Kidney epithelial cell (primary cell): ENCODE results near the gene CMKLR1. TPM values are rescaled to one million over a fixed set of nuclear protein-coding genes. Genes with fewer than 3 reads are reported as not detected.

ENCODE experiments used
- DNase-seq: peaks from one replicate; pipeline ENCODE4 v3.0.0-alpha.2; 2010; ENCODE audit warnings: low read depth
- H3K27me3 ChIP-seq: 2 replicates; pipeline ENCODE4 v1.6.0; 2011; ENCODE audit warnings: low read length; ENCODE audit not compliant: control insufficient read depth, insufficient read depth
- H3K36me3 ChIP-seq: 2 replicates; pipeline ENCODE4 v1.5.1; 2011; ENCODE audit warnings: low read length; ENCODE audit not compliant: control insufficient read depth, insufficient read depth
- H3K4me3 ChIP-seq: 2 replicates; pipeline ENCODE4 v1.5.1; 2011; ENCODE audit warnings: low read depth, mild to moderate bottlenecking, control low read depth, low read length
- total RNA-seq: library from RNA; depleted of rRNA; stranded (reverse); fragments of >200 nt; gene quantifications from 2 replicates; pipeline ENCODE4 v1.2.3, GENCODE V29; 2015
- TF ChIP-seq, protein P1 (sequence below): IDR thresholded peaks from 2 replicates; pipeline ENCODE4 v1.5.1; 2011; ENCODE audit warnings: mild to moderate bottlenecking, moderate library complexity, low read length, control low read depth, inconsistent platforms; ENCODE audit not compliant: insufficient read depth, poor library complexity, severe bottlenecking

The CMKLR1 gene
- total RNA-seq, 1 donor from 2014 or later, result 1.4 TPM

- DNase-seq, result no peak
- TF ChIP-seq, protein P1, sequence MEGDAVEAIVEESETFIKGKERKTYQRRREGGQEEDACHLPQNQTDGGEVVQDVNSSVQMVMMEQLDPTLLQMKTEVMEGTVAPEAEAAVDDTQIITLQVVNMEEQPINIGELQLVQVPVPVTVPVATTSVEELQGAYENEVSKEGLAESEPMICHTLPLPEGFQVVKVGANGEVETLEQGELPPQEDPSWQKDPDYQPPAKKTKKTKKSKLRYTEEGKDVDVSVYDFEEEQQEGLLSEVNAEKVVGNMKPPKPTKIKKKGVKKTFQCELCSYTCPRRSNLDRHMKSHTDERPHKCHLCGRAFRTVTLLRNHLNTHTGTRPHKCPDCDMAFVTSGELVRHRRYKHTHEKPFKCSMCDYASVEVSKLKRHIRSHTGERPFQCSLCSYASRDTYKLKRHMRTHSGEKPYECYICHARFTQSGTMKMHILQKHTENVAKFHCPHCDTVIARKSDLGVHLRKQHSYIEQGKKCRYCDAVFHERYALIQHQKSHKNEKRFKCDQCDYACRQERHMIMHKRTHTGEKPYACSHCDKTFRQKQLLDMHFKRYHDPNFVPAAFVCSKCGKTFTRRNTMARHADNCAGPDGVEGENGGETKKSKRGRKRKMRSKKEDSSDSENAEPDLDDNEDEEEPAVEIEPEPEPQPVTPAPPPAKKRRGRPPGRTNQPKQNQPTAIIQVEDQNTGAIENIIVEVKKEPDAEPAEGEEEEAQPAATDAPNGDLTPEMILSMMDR, result no peak
- no peaks in the 10 kb centered on the region for H3K36me3 ChIP-seq
- H3K27me3 ChIP-seq, result peaks cover 3% of the 10 kb centered on the region
- H3K4me3 ChIP-seq, result no peak overlapping the region
Measured at GRCh38 chr12:108346727-108347710, 7.9 kb upstream of the CMKLR1 start.

DNA sequence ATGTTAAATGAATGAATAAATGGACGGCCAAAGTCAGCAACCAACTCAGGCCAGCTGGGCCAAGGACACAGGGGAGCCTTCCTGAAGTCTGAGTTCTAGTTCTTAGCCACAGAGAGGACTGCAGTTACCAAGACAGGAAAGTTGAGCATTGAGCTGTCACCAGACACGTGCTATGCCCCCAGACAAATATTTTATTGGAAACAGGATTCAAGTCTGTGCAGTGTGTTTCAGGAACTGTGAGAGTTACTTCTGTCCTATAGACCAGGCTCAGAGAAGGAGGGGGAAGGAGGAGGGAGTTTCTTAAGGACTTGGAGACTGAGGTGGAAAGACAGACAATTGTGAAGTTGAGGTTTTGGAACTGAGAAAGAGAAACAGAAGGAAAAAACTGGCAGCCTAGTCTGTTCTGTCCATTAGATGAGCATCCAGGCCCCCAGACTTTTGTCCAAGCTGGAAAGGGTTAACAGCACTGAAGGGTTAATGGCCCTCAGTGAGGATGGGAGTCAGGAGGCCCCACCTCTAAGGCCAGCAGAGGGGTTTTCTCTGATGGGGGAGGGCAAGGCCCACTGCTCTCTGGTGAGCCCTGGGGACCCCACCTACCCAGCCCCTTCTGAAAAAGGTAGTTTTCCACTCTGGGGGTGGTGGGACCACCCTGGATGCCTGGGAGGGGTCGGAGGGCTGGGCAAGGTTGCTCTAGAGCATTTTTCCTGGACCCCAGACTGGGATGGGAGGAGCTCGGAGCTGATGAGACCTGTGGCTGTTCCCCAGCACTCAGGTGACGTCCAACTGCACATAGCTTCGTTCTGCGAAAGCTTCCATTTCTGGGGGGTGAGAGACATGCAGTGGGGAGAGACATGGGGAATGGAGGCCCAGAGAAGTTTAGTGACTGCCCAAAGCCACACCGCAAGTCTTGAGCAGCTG, 6.9 kb upstream of the CMKLR1 start:
- TF ChIP-seq, protein P1, result no peak
- no peak for DNase-seq
- Histone ChIP-seq H3K36me3 (no peaks in the 10 kb centered on the region), H3K27me3 (peaks cover 3% of the 10 kb centered on the region), H3K4me3 (no peak overlapping the region)

DNA sequence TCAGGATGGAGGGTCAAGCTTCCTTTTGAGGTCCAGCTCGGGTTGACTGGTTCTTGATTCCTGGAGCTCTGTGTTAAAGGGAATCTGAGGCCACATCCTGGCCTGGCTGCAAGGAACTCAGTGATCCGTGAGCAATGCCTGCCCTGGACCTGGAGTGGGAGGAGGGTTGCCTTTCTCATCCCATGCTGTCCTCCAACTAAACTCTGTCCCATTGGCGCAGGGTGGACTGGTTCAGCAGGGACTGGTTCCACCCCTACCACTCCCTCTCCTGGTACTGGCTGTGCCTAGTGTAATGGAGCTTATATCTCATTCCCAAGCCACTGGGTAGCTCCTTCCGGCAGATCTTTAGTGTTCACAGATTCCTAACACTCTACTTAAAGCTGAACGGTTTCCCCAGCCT, 3.9 kb upstream of the CMKLR1 start:
- no peak overlapping the region for H3K4me3 ChIP-seq
- DNase-seq, result no peak
- no peaks in the 10 kb centered on the region for H3K36me3 ChIP-seq
- TF ChIP-seq, protein P1, result no peak
- H3K27me3 ChIP-seq, result peaks cover 10% of the 10 kb centered on the region

DNA sequence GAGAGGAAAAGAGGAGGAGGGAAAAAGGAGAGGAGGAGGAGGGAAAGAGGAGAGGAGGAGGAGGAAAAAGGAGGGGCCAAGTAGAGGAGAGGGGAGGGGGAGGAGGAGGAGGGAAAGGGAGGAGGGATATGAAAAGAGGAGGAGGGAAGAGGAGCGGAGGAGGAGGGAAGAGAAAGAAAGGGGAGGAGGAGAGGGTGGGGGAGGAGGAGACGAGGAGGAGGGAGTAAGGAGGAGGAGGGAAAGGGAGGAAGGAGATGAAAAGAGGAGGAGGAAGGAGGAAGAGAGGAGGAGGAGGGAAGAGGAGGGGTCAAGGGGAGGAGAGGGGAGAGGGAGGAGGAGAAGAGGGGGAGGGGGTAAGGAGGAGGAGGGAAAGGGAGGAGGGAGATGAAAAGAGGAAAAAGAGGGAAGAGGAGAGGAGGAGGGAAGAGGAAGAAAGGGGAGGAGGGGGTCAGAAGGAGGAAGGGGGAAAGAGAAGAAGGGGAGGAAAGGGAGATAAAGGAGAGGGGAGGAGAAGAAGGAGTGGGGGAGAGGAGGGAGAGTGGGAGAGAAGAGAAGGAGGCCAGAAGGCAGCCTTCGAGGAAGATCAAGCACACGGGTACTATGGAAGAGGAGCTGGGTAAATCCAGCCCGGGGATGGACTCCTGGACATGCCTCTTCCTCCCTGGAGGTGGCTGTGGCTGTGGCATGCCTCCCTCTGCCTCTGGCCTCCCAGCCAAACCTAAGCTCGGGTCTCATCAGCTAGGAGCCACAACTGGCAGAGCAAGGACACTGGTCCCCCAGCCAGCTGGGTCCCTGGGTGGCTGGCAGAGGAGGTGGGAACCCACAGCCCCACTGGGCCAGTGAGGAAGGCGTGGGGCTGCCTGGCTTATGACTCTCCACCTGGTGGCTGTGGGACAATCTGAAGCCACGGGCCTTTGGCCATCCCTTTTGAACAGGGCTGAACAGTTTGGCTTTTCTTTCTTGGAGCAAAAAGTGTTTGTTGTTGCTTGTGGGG, 3.0 kb upstream of the CMKLR1 start:
- DNase-seq, result no peak
- TF ChIP-seq, protein P1, result no peak
- Histone ChIP-seq H3K4me3 (no peak overlapping the region), H3K27me3 (peaks cover 10% of the 10 kb centered on the region), H3K36me3 (no peaks in the 10 kb centered on the region)

GRCh38 chr12:108341356-108341755, 2.2 kb upstream of the CMKLR1 start:
- TF ChIP-seq, protein P1, result no peak
- no peak for DNase-seq
- H3K27me3 ChIP-seq, result peaks cover 10% of the 10 kb centered on the region
- no peaks in the 10 kb centered on the region for H3K36me3 ChIP-seq
- H3K4me3 ChIP-seq, result no peak overlapping the region
